ENCODE measurements around the gene RAB11A.

Gene RAB11A

GRCh38 chr15:65869126-65869953 is at the start of gene RAB11A:
RAB11A (plus strand) TSS chr15:65869491; CDS start chr15:65869586, 95 bp downstream.
- peak; percentile 93 for DNase-seq (ENCODE audit: low spot score)

- no peak for DNase-seq (ENCODE audit: low spot score)
These were observed 49.7 kb upstream of the RAB11A start for GRCh38 chr15:65819563-65819960.

- DNase-seq (ENCODE audit: low spot score): no peak
These were observed 48.2 kb upstream of the RAB11A start for GRCh38 chr15:65821070-65821469.

- no peak for DNase-seq (ENCODE audit: low spot score)
These were observed 47.0 kb upstream of the RAB11A start for GRCh38 chr15:65822316-65822715.

- DNase-seq (ENCODE audit: low spot score): peak; percentile 58
These were observed 45.1 kb upstream of the RAB11A start for GRCh38 chr15:65824031-65824743.

- peak; percentile 12 for DNase-seq (ENCODE audit: low spot score)
These were observed 44.2 kb upstream of the RAB11A start for GRCh38 chr15:65824941-65825544.

GRCh38 chr15:65827065-65827464 is 42.2 kb upstream of the RAB11A start:
- DNase-seq (ENCODE audit: low spot score): no peak

- no peak for DNase-seq (ENCODE audit: low spot score)
These were observed 40.7 kb upstream of the RAB11A start for GRCh38 chr15:65828585-65828984.

- DNase-seq (ENCODE audit: low spot score): peak; percentile 13
These were observed 40.0 kb upstream of the RAB11A start for GRCh38 chr15:65829130-65829764.

GRCh38 chr15:65832549-65833364 is 36.5 kb upstream of the RAB11A start:
- peak; percentile 83 for DNase-seq (ENCODE audit: low spot score)

- no peak for DNase-seq (ENCODE audit: low spot score)
These were observed 35.6 kb upstream of the RAB11A start for GRCh38 chr15:65833501-65834205.

GRCh38 chr15:65834603-65835282 is 34.5 kb upstream of the RAB11A start:
- DNase-seq (ENCODE audit: low spot score): no peak

GRCh38 chr15:65835447-65835846 is 33.8 kb upstream of the RAB11A start:
- DNase-seq (ENCODE audit: low spot score): no peak

- DNase-seq (ENCODE audit: low spot score): no peak
These were observed 32.6 kb upstream of the RAB11A start for GRCh38 chr15:65836665-65837064.

- DNase-seq (ENCODE audit: low spot score): no peak
These were observed 31.7 kb upstream of the RAB11A start for GRCh38 chr15:65837301-65838294.

GRCh38 chr15:65839354-65839901 is 29.9 kb upstream of the RAB11A start:
- DNase-seq (ENCODE audit: low spot score): no peak

GRCh38 chr15:65839985-65840384 is 29.3 kb upstream of the RAB11A start:
- no peak for DNase-seq (ENCODE audit: low spot score)

- DNase-seq (ENCODE audit: low spot score): no peak
These were observed 28.0 kb upstream of the RAB11A start for GRCh38 chr15:65841121-65841930.

Measured in AG08396 (cell line).